AG10803 (cell line): ENCODE data around the gene ANP32B.

Experiments
- DNase-seq: peaks from one replicate; pipeline ENCODE4 v3.0.0; 2010; ENCODE audit warnings: low read depth
- H3K4me3 ChIP-seq: 2 replicates; pipeline ENCODE4 v1.5.1; 2011; ENCODE audit warnings: mild to moderate bottlenecking, low read length, control low read depth
- TF ChIP-seq, protein P1 (sequence below): conservative IDR thresholded peaks from 2 replicates; pipeline ENCODE4 v1.5.1; 2011; ENCODE audit warnings: mild to moderate bottlenecking, low read length, control low read depth, inconsistent platforms

ANP32B gene

DNA sequence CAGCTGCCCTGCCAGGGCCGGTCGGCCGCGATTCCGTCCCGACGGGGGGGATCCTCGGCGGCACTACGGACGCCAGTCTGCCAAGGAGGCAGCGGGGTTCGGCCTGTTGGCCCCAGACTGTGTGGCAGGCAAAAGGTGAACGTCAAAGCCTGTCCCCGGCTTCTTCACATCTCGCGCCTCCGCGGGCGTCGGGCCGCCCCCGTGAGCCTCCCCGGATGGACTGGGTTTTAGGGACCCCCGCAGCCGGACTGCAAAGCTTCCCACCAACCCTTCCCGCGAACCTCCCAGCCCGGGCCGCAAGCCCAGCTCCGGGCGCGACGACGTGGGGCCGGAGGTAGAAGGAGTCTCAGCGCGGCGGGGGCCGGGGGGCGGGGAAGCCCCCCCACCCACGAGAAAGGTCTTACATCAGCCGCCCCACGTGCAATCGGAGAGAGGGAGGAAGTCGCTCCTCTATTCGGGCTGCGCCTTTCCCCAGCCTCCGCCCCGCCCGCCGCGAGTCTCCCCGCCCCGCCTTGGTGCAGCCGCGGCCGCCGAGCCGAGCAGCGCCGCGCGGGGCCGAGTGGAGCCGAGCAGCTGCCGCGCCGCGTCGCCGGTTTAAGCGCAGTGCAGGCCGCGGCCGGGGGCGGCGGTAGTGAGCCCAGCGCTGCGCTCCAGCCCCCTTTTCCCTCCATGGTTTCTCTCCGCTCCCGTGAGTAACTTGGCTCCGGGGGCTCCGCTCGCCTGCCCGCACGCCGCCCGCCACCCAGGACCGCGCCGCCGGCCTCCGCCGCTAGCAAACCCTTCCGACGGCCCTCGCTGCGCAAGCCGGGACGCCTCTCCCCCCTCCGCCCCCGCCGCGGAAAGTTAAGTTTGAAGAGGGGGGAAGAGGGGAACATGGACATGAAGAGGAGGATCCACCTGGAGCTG, at the start of gene ANP32B:
ANP32B (plus strand) TSS at position 659 of the 906 bp plus-strand sequence; CDS start at position 874, 215 bp downstream.
- peak within 1 kb of the TSS; percentile 79 for H3K4me3 ChIP-seq
- TF ChIP-seq, protein P1, sequence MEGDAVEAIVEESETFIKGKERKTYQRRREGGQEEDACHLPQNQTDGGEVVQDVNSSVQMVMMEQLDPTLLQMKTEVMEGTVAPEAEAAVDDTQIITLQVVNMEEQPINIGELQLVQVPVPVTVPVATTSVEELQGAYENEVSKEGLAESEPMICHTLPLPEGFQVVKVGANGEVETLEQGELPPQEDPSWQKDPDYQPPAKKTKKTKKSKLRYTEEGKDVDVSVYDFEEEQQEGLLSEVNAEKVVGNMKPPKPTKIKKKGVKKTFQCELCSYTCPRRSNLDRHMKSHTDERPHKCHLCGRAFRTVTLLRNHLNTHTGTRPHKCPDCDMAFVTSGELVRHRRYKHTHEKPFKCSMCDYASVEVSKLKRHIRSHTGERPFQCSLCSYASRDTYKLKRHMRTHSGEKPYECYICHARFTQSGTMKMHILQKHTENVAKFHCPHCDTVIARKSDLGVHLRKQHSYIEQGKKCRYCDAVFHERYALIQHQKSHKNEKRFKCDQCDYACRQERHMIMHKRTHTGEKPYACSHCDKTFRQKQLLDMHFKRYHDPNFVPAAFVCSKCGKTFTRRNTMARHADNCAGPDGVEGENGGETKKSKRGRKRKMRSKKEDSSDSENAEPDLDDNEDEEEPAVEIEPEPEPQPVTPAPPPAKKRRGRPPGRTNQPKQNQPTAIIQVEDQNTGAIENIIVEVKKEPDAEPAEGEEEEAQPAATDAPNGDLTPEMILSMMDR, result peak; percentile 59
- peak; percentile 94 for DNase-seq

DNA sequence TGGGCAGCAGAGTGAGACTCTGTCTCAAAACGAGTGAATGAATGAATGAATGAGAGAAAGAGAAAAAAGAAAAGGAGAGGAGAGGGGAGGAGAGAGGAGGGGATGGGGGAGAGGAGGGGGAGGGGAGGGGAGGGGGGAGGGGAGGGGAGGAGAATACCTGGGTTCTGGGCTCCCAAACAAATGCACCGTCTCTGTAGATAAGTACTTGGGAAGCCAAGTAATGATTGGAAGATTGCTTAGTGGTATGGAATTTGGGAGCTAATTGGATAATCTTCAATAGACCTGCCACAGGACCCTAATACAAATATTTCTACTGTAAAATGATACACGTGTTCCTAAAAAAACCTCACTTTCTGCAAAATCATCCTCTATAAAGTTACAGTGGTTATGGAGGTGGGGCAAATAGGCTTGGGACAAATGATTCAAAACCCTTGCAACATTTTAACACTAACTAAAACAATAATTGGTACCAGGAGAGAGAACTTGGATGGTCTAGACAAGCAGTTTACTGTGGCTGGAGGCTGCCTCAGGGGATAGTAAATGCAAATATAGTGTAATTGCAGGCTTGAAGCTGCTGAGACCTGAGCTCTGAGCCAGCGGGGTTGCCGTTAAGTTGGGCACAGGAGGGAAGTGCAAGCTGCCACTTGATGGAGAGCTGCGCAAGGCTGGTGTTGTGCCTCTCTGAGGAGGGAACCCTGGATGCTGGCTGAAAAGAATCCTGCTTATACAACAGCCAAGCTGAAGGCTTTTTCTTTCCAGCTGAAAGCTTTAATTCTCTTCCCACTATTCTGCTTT, 48.6 kb upstream of the ANP32B start:
- no peak for DNase-seq
- TF ChIP-seq, protein P1, result no peak
- no peak overlapping the region for H3K4me3 ChIP-seq

DNA sequence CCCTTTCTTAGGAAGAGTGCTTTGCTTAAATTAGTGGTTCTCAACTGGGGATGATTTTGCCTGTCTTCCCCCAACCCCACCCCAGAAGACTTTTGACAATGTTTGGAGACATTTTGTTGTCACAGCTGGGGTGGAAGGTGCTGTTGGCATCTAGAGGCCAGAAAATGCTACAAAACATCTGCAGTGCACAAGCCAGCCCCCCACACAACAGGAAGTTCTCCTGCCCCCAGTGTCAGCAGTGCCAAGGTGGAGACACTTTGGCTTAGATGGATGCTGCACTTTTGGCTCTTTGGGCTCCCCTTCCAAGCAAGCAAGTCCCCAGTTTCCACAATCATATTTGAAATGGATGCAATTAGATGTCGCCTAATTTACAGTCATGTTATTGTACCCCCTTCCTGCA, 47.9 kb upstream of the ANP32B start:
- H3K4me3 ChIP-seq, result no peak overlapping the region
- DNase-seq, result no peak
- TF ChIP-seq, protein P1, result no peak

DNA sequence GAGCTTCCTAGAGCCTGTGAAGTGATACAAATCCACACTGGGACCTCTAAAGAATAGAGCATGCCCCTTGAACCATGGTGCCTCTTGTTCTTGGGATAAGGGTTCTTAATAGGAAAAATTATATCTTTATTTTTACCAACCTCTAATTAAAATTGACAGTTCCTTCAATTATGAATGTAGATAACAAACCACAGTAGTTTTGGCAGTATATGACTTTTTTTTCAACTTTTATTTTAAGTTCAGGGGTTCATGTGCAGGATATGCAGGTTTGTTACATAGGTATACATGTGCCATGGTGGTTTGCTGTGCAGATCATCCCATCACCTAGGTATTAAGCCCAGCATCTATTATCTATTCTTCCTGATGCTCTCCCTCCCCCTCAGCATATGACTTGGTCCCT, 46.1 kb upstream of the ANP32B start:
- TF ChIP-seq, protein P1, result no peak
- DNase-seq, result no peak
- H3K4me3 ChIP-seq, result no peak overlapping the region

DNA sequence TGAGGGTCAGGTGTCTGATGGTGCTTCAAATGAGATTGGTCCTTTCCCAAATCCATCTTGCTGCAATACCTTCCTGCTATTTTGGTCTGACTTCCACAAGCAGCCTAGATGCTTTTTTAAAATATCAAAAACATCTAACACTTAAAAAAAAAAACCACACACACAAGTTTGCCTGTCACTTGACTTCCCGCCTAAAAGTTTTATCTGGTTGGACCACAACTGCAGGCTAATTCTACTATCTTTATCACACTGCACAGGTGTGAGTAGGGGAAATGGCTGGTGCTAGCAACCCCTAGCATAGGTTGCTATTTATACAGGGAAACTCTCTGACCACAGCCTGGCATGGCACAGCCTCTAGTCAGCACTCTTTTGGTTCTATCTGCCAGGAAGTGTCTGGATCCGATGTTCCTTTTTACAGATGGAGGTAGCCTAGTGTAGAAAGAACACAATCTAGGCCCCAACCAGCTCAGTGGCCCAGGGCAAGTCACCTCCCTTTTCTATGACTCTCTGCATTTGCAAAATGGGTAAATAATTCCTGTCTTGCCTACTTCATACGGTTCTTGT, 45.0 kb upstream of the ANP32B start, which contains the start of gene HEMGN:
HEMGN (minus strand) TSS at position 92 of the 564 bp plus-strand sequence; CDS start at position 56, 36 bp downstream.
- TF ChIP-seq, protein P1, result no peak
- DNase-seq, result no peak
- H3K4me3 ChIP-seq, result no peak within 1 kb of the TSS

DNA sequence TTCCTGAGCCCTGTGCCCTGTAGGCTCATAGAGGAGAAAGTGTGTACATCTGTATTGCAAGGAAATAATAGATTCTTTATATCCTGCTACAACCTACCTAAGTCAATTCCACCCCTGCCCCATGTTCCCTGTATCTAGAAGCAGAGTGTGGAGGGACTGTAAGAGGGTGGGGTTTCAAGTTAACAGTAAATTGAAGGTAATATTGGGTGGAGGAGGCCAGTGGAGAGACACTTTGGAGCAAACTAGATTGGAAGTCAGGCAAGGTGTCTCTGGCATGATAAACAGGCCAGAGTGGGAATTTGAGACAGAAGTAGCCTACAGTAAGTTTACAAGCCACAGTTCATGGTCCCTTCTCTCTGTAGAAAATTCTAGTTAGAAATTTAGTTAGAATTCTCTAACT, 42.9 kb upstream of the ANP32B start:
- no peak overlapping the region for H3K4me3 ChIP-seq
- TF ChIP-seq, protein P1, result no peak
- no peak for DNase-seq
